HG02852 (cell line): ENCODE data around the gene HIVEP3.

Source experiments
- ATAC-seq: cut with Tn5 transposase; IDR thresholded peaks from one replicate; pipeline ENCODE4 v1.9.1; 2021; ENCODE audit warnings: mild to moderate bottlenecking, moderate library complexity; ENCODE audit not compliant: unreplicated experiment

Gene HIVEP3

GRCh38 chr1:41766041-41766440 lies 152.7 kb downstream of the HIVEP3 start:
- no peak for ATAC-seq

DNA sequence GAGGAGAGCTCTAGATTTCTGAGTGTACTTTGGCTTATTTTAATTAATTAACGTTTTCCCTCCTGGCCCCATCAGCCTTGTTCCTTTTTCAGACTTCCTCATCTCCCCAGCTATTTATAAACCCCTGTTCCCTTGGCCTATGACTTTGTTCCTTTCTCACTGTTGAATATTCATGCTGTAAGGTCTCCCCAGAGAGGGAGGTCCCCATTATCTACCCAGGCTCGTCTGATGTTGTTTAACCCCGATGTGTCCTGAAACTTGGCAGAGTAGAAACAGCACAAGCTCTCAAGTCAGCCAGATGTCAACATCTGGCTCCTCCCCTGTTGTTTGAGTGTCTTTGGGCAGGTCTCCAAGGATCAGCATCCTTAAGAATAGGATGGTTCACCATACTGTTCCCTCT lies 153.6 kb downstream of the HIVEP3 start:
- ATAC-seq: no peak

DNA sequence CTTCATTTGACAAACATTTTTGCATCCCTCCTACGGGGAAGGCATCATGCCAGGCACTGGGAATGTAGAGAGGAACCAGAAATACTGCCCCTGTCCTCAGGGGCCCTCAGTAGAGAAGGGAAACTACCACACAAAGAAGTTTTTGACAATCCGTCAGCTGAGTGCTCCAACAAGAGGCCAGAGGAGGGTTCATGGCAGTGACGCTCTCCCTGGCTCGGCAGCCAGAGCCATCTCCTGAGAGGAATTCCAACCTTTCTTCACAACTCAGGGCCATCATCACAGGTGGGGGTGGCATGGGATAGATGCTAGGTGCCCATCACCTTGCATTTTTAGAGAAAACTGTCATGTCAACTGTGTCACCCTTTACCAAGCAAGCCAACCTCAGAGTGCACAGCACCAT lies 154.1 kb downstream of the HIVEP3 start:
- ATAC-seq: no peak

- no peak for ATAC-seq
Measured at GRCh38 chr1:41762777-41763176, 155.9 kb downstream of the HIVEP3 start.

DNA sequence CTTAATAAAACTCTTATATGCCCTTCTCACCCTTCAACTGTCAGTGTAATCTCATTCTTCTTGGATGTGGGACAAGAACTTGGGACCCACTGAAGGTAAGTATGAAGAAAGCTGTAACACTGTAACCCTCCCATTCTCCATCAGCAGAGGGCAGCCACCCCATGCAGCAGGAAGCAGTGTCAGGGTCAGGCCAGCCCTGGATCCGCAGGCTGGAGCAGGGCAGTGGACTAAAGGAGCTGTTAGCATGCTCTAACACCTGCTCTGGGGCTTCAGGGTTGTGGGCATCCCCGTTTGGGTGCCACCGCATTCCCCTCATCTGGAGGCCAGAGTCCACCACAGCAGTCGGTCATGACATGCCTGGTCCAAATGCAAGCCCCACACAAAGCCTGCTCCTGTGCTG lies 156.5 kb downstream of the HIVEP3 start:
- ATAC-seq: no peak

- ATAC-seq: no peak
Measured at GRCh38 chr1:41758904-41759548, 159.7 kb downstream of the HIVEP3 start.

- no peak for ATAC-seq
Measured at GRCh38 chr1:41758500-41758899, 160.2 kb downstream of the HIVEP3 start.

DNA sequence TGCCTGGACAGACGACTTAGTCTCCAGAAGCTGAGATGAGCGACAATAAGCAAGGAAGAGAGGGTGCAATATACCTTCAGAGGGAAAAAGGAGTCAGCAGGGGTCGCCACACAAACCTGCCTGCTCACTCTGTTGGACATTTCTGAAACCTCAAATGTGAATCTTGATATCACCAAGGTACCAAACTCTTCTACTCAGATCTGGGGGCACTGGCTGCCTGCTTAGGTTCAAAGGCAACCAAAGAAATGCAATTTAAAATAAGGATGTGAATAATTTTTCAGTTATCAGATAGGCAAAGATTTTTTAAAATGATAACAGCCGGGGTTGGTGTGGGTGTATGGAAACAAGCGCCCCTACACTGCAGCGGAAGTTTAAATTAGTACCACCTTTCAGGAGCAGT lies 164.2 kb downstream of the HIVEP3 start:
- no peak for ATAC-seq

- ATAC-seq: peak; percentile 28
Measured at GRCh38 chr1:41752514-41753170, 166.1 kb downstream of the HIVEP3 start.

DNA sequence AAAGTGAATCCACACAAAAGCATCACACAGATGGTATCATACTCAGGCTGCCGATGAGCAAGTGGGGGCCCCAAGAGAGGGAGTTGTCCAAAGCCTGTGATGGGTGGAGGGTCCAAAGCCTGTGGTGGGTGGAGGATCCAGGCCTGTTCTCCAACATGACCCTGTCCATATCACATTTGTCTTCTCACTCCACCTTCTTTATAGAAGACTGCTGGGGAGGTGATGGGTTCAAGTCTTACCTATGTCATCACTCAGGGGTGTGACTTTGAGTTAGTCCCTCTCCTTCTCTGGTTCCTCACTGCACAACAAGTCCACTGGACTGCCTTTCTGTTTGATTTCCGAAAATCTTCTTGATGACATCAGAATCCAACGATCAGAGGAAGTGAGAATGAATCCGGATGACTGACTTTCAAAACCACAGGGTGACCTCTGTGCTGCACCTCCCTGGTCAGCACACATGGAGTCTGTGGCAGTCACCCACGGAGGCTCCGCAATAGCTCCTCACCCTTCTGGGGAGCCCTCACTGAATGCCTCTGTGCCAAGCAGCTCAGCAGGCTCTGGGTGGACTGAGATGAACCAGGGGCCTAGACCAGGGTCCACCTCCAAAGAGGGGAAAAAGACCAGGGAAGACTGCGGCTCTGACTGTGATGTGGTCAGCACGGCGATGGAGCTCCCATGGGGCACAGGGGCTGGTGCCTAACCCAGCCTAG lies 166.8 kb downstream of the HIVEP3 start:
- ATAC-seq: peak; percentile 32

DNA sequence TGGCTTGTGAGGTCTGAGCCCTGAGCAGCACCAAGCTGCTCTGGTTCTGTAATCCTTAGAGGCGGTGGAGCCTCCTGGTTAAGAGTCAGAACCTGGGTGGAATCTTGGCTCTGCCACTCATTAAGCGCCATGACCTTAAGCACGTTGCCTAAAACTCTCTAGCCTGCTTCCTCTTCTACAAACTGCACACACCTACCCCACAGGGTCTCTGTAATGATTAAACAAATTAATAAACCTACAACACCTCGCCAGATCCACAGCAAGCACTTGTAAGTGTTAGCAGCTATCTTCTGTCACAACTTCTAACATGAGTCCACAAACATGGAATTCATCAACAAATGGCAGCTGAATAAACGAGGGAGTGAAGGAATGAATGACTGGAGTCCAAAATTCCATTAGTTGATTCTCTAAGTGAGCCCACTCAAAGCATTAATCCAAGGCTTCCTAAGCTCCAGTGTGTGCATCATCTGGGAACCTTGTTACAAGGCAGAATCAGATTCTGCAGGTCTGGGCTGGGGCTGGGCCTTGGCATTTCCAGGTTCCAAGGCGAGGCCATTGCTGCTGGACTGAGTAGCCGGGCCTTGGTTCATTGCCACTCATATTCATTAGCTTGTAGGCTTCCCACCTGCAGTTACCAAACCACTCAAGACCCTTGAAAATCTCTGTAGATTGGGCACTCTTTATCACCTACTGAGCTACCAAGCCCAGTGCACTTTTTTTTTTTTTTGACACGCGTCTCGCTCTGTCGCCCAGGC lies 168.6 kb downstream of the HIVEP3 start:
- ATAC-seq: no peak

GRCh38 chr1:41745022-41745421 lies 173.7 kb downstream of the HIVEP3 start:
- ATAC-seq: no peak

- ATAC-seq: no peak
Measured at GRCh38 chr1:41743366-41743765, 175.4 kb downstream of the HIVEP3 start.

DNA sequence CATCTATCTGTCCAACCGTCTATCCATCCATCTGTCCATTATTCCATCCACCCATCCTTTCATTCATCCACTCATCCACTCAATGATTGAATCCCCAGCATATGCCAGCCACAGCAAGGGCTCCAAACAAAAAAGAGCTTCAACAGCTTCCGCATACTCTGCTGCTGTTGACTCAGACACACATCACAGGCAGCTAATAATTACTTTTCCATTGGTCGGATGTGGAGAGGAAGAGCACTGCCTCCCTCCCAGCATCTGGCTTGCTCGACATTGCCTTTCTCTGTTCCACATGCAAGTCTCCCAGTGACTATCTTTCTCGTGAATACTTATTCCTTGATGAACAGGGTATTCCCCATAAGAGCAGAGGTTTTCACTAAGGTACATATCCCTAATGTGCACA lies 176.5 kb downstream of the HIVEP3 start:
- no peak for ATAC-seq

GRCh38 chr1:41741244-41741643 lies 177.5 kb downstream of the HIVEP3 start:
- no peak for ATAC-seq

DNA sequence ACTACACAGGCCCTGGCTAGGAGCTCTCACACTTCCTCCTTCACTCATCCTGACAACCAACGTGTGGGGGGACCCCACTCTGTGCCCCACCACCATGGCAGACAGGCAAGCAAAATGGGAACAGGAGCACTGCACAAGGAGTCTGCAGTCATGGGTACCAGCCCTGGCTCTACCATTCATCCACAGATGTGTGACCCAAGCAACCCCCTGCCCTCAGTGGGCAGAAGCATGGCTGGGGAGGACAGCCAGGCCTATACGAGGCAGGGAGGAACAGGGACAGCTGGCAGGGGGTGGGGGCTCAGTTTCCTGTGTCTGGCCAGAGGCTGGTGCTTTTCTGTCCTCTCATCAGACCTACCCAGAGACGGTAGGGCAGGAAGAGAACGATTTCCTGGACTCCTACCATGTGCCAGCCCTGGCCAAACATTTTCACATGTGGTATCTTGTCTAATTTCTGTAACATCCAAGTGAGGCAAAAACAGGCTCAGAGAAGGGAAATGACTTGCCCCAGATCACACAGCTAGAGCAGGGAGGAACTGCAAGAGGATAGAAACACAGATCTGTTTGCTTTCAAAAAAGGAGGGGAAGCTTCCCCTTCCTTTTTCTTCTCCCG lies 178.0 kb downstream of the HIVEP3 start:
- ATAC-seq: no peak

- no peak for ATAC-seq
Measured at GRCh38 chr1:41740058-41740457, 178.7 kb downstream of the HIVEP3 start.

- ATAC-seq: no peak
Measured at GRCh38 chr1:41739061-41739955, 179.4 kb downstream of the HIVEP3 start.

DNA sequence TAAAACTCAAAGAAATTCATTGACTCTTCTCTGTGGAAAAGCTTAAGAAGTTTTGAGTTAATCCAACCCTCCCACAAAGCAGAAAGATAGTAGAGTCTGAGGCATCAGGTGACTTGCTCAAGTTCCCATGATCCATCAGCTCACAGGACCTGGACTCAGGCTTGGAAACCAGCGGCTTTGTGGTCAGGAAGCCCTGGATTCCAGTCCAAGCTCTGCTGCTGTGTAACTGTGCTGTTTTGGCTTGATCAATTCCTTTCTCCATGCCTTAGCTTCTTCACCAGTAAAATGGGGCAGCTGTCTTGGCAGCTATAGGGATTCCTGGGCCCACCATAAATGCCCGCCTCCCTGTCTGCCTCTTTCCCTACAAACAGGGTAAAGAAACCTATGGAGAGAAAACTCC lies 180.2 kb downstream of the HIVEP3 start:
- ATAC-seq: no peak

DNA sequence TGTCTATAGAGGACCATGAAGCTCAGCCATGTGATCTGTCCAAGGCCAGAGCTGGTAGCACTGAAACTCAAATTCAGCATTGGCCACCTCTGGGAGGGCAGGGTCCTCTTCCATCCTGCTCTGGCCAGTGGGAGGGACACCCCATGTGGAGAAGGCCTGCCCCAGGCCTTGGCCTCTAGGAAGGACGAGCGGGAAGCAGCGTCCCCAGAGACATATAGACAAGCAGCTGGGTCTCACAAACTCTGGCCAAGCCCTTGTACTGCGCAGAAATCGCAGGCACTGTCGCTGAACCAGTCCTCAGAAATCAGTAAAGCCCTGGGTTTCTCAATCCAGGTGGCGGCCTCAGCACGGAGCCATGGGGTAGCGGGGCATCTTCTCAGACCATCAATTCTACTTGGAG lies 180.7 kb downstream of the HIVEP3 start:
- no peak for ATAC-seq
